Stimulated activated CD8-positive, alpha-beta memory T cell treated with anti-CD3 and anti-CD28 coated beads, Interleukin-12 subunit alpha, Interleukin-12 subunit beta, amount 100 ng/mL, for 4 hours (primary cell): Measurements from ENCODE around the gene LARGE2.

ENCODE experiments used
- DNase-seq: peaks from one replicate; pipeline ENCODE4 v3.0.0-alpha.2; 2020; ENCODE audit warnings: low read depth

The LARGE2 gene

DNA sequence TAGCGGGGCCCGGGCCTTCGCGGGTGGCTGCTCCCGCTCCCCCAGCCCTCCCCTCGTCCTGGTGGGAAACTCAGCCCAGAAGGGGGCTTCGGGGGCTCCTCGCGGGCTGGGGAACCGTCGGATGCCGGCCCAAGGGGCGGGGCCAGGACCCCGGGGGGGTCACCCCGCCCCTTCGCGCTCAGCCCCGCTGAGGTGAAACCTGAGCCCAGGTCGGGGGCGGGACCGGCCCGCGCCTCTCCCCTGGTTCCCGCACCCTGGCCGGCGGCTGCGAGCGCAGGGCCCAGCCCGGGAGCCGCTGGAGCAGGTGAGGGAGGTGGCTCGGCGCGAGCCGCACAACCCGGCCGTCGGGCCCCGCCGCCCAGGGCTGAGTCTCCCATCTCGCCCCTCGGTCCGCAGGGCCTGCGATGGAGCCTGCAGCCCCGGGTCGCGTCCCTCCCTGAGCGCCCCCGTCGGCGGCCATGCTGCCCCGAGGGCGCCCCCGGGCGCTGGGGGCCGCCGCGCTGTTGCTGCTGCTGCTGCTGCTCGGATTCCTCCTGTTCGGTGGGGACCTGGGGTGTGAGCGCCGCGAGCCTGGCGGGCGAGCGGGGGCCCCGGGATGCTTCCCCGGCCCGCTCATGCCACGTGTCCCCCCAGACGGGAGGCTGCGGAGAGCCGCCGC lies at the start of gene LARGE2:
Gene LARGE2 (plus strand): TSS at position 232 of the 658 bp plus-strand sequence. CDS start 227 bp downstream, at position 459.
- no peak for DNase-seq

DNA sequence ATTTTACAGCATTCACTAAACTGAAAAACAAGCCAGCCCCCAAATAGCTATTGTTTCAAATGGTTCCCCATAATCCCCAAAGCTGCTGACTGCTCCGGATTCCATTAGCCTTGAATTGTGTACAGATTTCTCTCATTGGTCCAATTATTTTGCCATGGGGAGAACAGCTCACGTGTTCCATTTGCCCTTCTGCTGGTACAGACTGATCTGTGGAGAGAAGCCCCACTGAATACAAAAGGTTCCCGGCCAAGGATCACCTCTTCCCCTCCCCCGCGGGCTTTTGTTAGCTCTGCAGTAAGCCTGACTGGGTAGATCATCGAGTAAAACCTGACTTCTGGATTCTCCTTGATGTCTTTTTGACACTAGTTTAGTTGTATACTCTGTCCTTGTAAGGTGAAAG lies 46.1 kb upstream of the LARGE2 start:
- DNase-seq: no peak

DNA sequence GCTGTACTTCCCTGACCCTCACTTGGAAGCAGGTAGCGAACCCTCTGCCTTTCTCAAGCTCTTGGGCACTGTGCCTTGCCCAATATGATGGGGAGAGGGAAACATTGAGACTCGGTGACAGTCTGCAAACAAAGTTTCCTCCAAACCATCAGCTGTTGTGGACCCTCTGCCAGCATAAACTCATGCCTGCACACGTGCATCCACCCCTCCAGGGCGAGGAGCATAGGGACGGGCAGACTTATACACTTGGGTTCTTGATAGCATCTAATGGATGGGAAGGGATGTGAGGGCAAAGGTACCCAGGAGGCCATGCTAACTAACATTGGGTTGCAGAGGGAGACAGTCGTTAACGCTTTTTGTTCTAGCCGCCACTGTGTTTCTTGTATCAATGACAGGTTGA lies 45.2 kb upstream of the LARGE2 start:
- DNase-seq: no peak

DNA sequence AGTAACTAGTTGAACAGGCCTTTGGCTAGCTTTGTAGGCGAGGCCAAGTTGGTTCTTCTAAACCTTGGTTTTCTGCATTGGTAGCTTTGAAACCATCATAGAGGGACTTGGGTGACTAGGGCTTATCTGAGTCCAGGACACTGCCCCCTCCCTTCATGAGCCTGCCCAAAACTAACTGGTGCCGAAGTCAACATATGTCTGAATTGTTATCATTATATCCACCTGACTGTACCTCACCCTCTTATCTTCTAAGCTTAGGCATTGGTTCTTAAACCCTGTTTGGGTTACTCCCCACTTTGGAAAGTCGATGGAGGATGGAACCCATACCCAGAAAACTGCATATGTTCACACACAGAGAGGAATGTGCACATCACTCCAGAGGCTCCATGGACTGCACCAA lies 44.6 kb upstream of the LARGE2 start:
- DNase-seq: no peak

DNA sequence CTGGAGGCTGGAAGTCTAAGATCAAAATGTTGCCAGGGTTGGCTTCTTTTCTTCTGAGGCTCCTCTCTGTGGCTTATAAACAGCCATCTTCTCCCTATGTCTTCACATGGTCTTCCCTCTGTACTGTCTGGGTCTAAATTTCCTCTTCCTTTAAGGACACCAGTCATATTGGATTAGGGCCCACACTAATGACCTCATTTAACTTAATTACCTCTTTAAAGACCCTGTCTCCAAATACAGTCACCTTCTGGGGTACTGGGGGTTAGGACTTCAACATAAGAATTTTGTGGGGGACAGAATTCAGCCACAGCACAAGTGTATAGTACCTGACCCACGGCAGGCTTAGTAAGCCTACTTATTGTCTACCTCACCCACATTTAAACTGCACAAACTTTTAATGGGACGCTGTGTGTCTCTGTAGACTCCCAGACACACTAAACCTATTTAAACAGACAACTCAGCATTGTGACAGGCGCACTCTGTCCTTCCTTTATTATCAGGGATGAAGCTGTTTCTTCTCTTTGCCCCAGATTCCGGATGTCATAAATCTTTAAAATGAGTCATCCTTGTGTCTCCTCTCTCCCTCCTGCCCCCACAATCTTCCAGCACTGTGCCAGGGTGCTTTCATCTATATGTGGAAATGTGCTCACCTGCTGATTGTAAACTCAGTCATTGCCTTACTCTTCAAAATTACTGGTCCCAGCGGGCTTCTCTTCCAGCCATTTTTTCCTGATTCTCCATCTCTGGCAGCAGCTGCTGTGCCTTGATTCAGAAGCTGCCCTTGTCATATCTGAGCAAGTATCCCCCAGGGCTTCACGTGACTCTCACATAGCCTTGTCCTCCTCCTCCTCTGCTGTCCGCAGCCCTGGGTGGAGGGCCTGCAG lies 42.4 kb upstream of the LARGE2 start:
- DNase-seq: no peak

DNA sequence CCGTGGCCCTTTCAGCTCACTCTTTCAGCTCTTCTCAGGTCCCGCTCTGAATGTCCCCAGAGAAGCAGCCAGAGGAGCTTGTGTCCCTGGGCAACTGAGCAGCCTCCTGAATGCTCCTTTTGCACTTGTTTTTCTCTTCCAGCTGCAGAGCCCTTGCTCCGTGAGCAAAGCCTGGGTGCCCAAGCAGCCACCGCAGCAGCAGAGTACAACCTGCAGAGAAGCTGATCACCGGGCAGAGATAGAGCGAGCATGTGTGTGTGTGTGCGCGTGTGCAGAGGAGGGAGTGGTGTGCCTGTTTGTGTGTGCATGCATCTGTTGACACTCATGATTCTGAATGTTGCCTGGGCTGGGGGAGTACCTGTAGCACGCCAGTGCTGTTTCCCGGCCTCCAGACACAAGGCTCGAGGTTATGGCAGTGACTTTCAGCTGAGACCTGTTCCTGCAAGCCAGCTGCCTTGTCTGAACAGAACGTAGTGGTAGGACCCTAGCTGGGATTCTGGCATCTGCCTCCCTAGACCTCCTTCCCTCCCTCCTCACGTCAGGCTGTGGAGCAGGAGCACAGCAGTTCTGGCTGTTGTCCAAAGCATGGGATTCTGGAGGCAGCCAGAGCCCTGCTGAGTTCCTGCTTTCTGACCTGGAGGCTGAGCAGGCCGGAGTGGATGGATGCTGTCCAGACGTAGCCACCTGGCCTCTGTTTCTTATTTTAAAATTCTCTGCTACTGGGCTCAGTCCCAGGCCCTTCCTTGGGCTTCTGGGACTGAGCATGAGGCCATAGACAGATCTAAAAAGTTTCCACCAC lies 41.5 kb upstream of the LARGE2 start:
- no peak for DNase-seq

DNA sequence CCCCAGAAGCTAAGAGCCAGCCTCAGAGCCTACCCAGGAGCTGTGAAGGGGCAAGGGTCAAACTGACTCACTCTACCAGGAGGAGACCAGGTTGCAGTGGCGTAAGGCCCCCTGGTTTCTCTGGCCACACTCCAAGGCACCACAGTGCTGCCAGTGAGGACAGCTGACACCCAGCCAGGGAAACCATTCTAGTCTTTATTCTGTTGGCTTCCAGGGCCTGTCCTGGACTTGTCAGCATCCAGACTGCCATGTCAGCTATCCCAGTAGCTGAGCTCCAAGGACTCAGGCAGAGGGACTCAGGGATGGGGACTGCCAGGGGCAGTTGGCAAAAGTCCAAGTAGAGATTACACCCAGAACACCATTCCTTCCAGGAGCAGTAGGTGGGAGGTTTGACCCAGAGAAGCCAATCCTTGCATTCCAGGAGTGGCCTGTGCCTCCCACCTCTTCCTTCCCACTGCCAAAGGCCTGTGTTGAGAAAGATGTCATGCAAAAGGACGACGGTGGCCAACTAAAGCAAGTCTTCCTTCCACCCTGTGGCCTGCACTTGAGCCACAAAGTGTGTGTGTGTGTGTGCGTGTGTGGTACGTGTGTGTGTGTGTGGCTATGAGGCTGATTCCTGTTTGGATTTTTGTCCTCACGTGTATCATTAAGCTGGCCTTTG lies 40.6 kb upstream of the LARGE2 start:
- DNase-seq: no peak

DNA sequence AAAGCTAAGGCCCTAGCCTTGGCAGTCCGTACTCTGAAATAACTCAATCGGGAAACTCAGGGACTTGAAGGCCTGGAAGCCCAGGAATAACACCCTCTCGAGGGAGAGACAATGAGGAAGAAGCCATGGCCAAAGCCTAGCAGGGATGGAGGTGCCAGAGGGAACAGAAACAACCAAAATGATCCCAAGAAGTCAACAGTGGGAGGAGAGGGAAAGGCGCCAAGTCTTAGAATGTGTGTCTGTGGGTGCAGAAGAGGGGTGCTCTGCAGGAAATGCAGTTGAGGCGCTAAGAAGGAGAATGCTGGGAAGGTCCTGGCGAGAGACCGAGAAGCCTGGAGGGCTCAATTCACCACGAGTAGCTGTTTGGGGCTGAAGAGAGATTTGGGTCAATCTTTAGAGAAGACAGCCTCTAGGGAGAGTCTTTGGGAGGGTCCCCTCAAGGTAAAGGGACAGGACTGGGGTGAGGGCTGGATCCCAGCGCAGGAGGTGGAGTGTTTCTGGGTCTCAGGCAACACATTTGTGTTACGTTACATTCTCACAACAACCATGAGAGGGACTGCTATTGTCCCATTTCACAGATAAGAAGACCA lies 37.8 kb upstream of the LARGE2 start:
- DNase-seq: no peak

DNA sequence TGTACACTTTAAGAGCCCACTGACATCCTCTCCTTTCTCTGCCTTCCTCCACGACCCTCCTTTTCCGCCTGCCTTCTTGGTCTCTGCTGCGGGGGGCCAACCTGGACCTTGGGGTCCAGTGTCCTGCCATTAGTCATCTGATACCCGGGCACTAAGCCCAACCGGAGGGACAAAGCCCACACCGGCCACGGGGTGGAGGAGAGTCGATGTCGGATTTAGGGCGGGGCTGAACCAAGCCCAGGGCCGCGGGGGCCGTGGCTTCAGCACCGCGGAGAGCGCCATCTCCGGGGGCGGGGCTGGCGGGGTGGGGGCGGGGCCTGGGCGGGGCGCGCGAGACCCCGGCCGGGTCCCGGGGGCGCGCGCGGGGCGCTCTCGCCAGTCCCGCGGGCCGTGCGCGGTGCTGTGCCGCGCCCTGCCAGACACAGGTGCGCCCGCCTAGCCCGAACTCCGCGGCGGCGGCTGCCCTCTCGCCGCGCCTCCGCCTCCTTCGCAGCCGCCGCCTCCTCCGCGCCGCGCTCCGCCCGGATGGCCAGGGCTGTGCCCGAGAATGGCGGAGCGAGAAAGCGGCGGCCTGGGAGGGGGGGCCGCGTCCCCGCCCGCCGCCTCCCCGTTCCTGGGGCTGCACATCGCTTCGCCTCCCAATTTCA lies 37.1 kb upstream of the LARGE2 start, which contains the start of gene MAPK8IP1:
Gene MAPK8IP1 (plus strand): TSS at position 378 of the 647 bp plus-strand sequence. CDS start 170 bp downstream, at position 548.
- peak; percentile 42 for DNase-seq

DNA sequence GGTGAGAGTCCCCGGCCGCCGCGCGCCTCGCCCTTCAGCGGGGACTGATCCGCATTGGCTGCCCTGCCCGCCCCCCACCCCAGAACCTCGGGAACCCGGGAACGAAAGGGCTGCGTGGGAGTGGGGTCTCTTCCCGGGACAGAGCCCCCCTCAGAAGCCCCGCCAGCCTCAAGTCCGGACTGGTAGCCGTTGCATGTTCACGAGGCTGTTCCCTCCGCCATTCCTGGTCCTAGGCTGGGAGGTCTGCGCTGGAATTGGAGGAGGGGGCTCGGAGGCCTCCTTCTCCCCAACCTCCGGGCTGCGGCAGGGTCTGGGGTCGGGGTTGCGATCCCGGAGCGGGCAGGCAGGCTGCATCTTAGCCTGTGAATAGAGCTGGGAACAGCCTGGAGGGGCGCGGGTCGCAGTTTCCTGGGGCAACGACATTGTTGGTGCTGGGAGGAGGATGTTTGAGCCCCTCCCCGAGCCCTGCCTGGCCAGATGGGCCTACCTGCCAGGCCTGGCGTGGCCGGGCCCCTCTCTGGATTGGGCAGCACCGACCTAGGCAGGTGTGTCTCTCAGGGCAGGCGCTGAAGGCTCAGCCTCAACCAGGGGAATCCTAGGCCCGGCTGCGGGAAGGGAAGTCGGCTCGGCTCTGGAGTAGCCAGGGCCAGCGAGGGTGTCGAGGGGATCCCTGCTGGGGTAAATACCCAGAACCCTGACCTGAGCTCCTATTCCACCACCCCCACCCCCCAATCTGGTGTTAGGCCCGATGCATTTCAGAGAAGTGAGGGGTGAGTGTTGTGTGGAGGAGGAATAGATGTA lies 36.3 kb upstream of the LARGE2 start:
- no peak for DNase-seq

DNA sequence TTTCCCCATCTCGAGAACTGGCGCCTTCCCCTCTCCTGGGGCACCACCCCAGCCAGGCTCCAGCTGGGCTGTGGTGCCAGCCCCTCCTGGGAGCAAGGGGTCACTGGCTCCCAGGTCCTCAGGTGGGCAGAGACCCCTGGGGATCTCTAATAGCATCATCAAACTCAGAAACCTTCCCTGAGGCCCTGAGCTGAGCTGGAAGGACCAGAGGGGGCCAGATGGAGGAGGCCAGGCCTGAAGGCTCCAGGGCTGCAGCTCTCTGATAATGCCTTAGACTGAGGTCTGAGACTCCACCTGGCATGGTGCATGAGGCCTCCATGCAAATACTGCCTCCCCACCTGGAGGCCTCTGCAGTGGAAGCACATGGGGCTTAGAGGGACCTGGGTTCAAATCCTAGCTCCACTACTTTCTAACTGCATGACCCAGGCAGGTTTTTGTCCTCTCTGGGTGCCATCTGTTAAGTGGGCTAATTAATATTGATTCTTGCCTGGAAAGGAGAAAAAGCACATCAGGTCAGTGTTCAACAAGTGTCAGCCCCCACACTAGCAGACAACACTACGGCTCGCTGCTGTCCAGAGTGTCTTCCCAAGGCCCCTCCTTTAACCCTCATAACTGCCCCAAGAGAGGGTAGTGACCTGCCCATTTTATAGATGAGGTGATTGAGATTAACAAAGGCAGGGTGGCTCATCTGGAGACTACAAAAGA lies 35.5 kb upstream of the LARGE2 start:
- DNase-seq: no peak

DNA sequence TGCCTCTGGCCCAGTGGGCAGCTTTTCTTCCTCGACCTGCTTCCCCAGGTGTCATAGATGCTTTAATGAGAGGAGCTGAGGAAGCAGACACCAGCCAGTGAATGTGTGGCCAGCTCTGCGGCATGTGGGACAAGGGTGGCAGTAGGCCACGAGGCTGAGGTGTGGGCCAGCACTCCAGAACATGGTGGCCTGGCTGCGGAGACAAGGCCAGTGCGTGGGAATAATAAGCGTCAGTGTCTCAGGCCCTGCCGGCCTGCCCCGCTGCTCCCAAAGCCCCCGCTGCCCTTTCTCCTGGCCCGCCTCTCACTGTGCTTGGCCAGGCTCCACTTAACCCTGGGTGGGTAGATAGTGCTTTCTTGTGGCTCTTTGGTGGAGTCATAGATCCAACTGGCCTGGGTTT lies 34.9 kb upstream of the LARGE2 start:
- no peak for DNase-seq

DNA sequence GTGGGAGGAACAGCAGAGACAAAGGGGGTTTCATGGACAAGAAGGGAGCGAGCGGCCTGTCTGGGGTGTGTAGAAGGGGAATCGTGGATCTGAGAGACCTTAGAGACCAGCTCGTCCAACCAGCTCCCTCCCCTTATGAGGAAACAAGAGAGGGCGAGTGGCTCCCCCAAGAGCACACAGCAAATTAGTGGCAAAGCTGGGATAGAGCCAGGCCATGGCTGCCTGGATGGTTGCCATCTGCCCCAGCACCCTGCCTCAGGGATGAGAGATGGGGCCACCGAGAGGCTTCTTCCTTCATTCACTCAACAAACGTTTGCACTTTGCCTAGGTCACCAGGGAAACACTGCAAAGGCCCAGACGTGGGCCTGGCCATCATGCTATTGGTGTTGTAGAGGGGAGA lies 32.9 kb upstream of the LARGE2 start:
- no peak for DNase-seq

DNA sequence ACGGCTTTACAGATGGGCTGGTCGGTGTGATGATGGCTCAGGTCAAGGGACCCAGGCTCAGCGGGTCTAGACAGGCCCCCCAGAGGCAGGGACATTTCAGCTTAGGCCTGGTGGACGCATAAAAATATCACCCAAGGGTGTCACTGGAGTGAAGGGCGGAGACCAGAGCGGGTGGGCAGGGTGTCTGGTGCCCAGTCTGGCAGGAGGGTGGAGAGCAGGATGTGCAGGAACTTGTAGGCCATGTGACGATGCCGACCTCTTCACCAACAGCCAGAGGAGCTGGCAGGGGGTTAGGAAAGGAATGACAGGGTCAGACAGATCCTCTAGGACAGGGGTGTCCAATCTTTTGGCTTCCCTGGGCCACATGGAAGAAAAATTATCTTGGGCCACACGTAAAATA lies 32.5 kb upstream of the LARGE2 start:
- no peak for DNase-seq

DNA sequence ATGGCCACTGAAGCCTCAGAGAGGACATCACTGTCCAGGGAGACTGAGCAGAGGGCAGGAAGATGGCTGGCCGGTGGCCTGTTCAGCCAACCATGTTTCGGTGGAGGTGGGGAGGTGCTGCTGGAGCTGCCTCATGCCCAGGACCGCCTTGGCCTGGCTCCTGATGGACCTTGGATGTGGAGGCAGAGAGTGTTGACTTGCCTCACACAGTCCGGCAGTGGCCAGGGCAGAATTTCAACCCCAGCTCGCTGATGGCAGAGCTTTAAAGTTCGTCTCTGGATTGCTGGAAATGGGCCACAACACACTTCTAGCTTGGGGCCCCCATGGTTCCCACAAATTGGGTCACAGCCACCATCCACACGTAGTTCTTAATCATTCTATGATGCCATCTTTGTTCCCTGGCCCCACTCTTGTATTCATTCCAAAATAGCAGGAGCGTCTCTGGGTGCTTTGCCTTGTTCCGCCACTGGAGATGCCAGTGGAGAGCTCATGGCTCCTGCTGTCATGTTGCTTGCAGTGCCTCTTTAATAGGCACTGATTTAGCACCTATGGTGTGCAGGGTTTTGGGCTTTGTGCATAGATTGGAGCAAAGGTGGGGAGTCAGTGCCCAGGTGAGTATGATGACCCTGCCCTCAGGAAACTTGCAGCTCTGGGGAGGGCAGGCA lies 31.4 kb upstream of the LARGE2 start:
- no peak for DNase-seq

DNA sequence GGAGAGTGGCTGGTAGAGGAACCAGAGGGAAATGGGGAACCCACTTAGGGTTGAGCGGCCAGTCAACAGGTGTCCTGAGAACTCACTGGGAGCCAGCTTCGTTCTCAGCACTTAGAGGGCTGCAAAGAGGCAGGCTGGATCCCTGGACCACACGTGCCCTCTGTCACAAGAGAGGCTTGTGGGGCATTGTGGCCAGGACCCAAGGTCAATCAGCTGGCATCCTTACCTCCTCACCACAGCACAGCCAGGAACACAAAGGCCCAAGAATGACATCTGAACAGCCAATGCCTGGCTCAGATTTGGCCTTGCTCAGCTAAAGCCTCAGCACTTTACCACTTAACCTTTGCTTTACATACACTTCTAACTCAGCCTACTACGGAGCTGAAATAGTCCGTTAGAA lies 29.6 kb upstream of the LARGE2 start:
- no peak for DNase-seq

DNA sequence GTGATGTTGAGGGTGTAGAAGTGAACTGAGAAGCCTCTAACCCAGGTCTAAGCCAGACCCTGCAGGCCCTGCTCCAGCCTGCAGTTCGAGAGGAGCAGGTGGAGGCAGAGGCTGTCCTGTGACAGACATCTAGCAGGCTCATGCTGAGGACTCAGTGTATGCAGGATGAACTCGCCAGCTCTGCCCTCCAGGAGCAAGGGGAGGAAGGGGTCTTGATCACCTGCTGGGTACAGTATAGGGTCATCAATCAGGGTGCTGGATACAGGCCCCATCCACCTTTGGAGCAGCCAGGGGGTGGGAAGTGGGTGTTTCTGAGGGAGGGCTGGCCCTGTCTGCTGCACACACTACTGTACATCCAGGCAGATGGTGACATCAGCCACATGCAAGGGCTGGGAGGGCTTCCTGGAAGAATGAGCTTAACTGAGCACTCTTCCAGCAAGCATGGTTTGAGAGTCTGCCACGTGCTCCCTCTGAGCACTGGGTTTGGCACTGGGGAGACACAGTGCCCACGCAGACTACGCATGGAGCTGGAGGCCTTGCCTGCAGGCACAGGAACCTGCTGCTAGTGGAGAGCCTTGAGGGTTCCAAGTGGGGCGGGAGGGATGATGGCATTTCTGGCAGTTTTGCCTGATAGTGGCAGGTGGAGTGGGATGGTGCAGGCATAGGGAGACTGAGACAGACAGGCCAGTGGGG lies 27.8 kb upstream of the LARGE2 start:
- DNase-seq: no peak

DNA sequence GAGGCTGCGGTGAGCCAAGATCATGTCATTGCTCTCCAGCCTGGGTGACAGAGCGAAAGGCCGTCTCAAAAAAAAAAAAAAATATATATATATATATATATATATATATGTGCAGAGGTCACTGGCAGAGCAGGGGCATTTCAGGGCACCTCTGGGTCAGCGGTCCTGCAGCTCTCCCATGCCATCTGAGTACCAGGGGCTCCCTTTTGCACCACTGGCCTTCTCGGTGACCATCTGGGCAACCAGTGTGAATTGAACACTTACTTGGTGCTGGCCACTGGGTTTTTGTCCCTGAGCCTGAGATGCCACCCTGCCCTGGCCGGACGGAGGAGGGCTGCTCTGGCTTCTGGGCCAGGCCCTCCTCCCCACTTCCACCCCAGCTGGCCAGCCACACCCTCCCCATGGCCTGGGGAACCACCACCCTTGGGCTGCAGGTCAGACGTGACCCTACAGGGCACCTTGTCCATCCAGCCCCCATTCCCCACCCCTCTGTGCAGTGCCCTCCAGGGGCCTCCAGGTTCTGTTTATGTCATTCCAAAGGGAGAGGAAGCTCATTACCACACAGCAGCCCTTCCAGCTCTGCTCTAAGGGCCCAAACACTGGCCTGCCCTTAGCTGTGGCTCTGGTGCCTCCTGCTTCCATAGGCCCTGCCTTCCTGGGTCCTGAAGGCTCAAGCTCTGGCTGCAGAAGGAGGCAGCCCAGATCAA lies 26.8 kb upstream of the LARGE2 start:
- DNase-seq: no peak
